ENCODE data around the gene PAMR1.
"Not testable (repeated sequence)": the region's sequence is repeated elsewhere in the genome, so short reads cannot be mapped to it uniquely, and the experiment has no call there.

PAMR1 gene

DNA sequence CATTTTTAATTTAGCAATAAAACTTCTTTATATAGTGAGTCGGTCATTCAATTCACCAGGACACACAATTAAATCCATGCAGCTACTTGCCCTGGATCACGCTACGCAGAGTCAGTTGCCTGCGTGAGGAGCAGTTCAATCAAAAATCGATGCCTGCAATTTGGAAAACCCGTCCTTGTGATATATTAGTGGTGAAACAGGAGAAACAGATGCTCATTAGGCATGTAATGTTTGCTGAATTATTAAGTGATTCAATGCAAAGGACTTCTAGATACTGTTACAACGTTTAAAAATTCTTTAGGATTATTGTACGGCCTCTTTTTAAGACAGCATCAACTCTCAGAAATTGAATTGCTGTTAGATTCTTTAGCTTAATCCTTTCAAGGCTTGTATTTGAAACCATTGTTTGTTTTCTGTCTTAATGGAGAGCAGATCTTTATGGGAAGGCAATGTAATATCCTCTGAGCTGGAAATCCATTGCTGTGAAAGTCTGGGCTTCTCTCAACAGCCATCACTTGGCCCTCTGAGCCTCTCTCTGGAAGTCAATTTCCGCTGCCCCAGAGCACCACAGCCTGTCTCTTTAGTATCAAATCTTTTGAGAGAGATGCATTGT, 20.1 kb upstream of the PAMR1 start:
- no peak for DNase-seq

DNA sequence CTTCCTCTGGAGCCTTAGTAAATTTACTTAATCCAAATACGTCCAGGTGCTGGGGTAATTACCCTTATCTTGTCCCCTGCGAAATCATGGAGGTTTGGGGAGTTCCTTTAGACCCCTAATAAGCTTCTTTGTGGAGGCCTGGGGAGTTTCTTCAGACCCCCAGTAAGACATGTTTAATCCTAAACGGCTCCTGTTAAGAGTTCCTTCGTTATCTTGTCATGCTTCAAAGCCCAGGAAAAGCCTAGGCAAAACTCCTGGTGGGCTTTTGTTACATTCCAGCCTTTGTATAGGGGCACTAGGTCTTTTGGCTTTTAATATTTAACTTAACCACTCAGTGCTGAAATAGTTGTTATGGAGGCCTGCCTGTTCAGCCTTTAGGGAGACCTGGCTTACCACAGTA, 18.1 kb upstream of the PAMR1 start:
- no peak for DNase-seq

DNA sequence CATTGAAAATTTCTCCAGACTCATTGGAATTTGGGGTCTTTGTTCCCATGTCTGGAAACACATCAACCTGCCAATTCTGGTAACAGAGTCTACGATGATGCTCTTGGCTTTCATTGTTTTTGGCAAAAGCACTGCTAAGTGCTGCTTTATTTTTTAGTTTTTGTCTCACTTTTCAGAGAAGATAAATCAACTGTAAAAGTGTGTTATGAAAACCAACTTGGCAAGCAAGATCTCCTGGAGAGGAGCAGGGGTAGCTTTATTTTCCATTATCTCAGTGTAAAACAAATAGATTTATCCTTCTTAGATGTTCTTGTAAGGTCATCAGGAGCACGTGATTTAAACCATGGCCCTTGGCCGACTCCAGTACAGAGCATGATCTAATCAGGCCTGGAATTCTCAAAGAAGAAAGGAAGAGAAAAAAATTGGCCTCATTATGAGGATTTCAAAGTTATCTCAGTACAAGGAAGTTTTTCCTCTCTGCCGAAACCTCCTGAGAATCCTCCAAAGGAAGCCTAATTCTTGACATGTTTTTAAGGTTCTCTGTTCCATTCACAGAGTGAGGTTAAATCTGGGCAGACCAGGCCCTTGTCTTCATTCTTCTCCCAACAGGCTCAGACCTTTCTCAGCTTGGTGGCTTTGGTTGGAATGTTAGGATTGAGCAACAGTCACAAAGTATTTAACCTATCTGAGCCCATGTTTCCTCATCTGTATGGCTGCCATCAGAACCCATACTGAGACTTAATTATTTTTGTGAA, 16.4 kb upstream of the PAMR1 start:
- no peak for DNase-seq

DNA sequence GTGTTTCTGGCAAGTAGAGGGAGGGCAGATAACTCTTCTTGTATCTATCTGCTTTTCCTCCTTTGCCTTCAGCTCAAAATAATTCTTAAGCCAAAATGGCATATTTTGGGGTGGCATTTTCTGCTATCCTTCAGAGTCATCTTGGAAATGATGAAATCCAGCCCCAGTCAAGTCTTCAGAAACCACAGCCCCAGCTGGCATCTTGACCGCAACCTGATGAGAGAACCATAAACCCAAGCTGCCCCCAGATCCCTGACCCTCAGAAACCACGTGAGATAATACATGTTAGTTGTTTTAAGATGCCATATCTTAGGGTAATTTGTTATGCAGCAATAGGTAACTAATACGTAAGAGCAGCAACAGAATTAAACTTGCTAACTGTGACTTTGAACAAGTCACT, 15.1 kb upstream of the PAMR1 start:
- DNase-seq, result no peak

DNA sequence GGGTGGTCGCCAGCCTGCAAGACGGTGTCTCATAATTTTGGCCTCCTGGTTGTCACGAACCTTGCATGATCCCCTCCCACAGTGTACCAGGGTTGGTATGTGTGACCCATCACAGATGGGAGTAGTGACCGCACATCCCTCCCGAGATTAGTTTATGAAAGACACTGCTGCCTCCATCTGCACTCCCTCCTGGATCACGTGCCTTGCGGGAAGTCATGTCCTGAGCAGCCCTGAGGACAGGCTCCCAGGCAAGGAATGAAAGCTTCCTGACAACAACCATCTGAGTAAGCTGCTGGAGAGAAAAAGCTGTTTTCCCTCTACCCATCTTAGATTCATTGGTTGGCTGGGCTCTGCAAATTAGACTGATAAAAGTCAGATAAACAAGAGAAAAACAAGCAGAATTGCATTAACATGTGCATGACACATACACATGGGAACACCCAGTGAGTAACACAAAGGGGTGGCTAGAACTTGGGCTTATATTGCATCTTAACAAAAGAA, 14.4 kb upstream of the PAMR1 start:
- no peak for DNase-seq

DNA sequence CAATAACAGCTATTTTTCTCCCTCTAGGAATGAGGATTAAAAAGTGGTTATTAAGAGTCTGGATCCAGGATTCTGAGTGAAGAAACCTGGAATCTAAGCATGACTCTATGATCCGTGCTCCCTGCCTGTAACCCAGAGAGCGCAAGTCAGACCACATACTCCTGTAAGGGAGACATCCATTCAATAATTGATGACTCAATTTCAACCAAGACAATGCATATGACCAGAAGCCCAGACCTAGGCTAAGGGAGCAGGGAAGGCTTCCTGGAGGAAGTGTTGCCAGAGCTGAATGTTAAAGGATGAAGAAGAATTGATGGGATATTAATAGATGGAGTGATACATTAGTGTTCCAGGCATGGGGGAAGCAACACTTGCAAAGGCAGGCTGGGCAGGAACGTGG, 13.8 kb upstream of the PAMR1 start:
- no peak for DNase-seq

DNA sequence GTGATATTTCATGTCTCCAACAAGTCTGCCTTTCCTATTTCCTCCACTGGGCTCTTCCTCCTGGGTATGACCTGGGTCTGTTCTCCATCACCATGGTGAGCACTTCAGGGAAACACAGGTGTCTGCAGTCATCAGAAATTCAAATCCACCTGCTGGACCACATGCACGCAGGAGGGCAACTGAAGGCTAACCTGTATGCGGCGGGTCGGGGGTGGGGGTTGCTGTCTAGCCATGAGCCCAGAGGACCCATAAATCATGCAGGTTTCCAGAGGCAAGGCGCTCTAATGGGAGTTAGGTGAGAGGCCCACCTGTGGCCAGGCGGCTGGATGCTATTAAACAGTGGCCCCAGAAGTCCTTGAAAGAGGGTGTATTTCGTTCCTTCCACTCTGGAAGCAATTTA, 11.1 kb upstream of the PAMR1 start:
- no peak for DNase-seq

DNA sequence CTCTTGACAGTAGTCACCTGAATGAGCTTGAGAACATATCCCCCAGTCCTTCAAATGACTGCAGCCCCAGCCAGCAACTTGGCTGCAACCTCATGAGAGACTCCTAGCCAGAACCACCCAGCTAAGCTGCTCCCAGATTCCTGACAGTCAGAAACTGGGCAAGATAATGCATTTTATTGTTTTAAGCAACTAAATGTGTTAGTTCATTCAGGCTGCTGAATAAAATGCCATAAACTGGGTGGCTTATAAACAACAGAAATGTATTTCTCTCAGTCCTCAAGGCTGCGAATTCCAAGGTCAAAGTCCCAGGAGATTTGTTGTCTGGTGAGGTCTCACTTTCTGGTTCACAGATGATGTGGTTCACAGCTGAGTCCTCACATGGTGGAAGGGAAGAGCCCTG, 5.8 kb upstream of the PAMR1 start:
- no peak for DNase-seq

DNA sequence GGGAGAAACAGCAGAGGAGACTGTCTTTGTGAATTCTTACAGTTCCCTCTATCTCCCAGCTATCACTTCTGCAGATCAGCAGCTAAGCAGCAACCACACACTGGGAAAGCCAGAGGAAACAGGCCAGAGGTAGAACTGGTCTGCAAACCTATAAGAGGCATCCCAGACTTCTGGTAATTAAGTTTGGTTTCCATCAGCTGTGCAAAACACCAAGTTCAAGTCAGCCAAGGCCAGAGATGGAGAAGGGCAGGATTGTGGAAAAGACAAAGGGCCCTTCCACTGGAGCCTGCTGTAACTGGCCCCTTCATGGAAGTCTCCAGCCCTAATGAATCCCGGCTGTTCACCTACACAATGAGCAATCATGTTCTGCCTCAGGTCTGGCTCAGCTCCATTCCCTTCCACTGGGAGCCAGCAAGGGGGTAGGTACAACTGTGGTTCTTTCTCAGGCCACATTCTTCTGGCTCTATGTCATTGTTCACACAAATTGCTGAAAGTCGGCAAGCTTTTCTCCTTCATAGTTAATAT, 4.6 kb upstream of the PAMR1 start:
- DNase-seq, result peak in 5 of 58 donors; percentile 18 to 47 (median 26)

DNA sequence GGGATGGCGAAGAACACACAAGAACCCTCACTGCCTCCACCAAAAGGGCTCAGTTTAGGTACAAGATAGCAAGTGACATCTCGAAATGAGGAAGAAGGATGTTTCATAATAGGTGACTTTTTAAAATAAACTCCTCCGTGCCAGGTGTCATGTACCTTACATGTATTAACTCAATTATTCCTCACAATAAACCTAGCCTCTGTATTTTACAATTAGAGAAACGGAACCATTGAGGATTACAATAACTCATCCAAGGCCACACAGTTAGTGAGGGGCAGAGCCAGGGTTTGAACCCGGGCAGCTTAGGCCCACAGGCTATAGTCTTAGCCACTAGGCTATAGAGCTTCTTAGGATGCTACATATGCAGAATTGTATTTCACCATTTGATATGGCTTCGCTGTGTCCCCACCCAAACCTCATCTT, 965 bp upstream of the PAMR1 start:
- peak in 1 of 58 donors; percentile 6 for DNase-seq

DNA sequence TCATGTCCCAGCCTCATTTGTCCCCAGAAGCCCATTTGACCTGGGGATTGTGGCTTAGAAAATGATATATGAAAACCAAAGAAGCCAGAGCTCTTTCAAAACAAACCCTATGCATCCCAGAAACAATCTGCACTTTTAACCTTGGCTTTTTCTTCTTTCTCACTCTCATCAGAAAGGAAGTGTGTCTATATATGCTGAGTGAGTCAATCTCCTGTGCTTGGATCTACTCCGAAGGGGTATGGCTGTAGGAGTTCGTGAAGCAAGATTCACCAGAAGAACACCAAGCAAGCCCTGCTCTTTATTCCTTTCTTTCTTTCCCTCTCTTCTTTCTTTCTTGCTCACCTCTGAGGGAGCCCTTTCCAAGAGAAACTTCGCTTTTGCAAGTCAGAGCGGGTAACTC, 636 bp downstream of the PAMR1 start:
- DNase-seq, result no peak

DNA sequence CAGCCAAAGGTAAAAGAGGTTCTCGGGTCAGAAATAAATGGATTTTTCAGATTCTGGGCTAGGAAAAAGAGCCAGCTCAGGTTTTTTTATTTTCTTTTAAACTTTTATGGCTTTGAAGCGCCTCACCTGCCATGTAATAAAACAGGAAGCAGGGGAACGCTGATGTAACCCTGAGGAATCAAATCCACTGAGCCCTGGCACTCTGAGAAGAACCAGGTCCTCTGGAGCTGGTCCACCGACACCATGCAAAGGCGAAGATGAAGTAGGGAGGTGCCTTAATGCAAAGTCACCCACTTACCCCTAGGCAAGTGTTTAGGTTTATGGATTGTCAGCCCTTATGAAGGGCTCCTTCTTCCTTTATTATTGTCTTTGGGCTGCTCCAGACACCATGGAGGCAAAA, 1.6 kb downstream of the PAMR1 start:
- no peak for DNase-seq

DNA sequence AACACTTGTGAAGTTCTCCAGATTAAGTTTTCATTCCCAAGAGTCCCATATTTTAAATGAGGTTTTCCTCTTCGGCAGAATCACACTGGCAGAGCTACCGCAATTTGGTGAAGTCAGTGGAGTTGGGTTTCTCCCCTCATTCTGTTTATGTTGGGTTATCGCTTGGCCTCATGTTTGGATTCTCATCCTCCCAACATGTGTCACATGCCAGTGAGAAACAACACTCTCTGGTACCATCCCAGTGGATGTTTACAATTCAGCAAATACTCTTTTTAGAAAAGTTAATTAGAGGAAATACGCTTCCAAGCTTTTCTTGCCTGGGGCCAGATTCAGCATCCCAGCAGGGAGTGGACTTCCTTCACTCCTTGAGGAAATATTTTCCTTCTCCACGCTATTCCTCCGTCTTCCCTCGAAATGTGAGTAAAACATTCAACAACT, 2.1 kb downstream of the PAMR1 start:
- DNase-seq, result no peak

DNA sequence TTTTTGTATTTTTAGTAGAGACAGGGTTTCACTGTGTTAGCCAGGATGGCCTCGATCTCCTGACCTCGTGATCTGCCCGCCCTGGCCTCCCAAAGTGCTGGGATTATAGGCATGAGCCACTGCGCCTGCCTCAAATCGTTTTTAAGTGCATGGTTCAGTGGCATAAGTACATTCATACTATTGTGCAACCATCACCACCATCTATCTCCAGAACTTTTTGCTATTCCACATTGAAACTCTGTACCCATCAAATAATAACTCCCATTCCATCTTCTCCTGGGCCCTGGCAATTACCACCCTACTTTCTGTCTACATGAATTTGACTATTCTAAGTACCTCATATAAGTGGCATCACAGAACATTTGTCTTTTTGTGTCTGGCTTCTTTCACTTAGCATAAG, 3.3 kb downstream of the PAMR1 start:
- not testable (repeated sequence) for DNase-seq

DNA sequence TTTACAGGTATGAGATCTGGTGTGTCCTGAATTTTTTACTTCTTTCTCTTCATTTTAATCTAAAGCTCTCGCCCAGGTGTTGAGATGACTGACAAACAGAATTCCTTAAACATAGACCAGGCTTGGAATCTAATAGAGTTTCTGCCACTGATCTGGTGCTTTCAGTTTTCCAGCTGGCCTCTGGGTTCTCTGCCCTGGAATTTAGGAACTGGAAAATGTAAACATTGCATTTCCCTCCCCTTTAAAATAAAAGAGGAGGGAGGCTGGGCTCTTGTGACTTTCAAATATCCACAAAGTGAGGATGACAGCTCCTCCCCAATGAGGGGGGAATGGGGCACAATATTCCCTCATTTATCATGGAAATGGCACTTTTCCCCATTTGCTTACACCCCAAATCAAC, 5.0 kb downstream of the PAMR1 start:
- no peak for DNase-seq

DNA sequence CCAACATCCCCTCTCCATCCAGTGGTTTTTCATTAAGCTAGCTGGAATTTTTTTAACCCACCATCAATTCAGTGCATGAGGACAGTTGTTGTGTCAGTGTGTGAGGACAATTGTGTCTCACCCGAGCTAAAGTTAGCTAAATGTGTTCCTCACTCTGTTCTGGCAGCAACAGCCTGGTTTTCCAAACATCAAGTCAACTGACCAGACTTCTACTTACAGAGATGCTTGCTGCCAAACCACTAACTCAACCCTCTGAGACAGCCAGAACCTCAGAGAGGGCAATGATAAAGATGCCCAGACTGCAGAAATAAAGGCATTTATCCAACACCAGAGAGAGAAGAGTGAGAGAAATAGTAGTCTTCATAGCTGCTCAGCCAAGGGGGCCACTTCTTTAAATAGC, 6.7 kb downstream of the PAMR1 start:
- DNase-seq, result no peak

DNA sequence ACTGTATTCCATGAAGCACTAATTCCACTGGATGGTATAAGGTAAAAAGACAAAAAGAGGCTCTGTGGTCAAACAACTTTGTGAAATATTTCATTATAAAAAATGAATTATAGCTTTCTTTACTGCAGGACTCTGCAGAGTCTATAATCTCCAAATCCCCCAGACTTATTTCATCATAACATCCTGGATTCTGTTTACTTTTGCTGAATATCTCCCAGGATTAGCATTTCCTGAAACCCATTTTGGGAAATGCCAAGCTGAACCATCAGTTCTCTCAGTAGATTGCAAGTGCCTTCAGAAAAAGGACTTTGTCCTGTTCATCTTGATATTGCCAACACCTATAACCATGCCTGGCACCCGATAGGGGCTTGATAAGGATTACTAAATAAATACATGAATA, 7.9 kb downstream of the PAMR1 start:
- no peak for DNase-seq

DNA sequence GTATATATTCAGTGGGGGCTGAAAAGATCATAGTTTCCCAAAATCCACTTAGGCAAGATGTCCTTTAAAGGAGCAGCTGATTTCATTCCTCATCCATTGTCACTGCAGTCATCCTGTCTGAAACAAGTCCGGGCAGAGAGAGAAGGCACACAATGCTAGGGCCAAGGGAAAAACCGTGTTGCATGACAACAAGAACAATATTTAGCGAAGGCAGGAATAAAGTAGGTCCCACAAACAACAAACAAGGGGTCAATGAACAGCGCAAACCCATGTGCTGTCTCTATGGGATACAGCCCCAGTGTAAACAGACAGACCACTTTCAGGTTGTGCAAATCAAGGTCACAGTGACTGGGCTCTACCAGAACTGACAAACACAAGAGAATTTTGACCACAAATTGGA, 9.0 kb downstream of the PAMR1 start:
- DNase-seq, result no peak

DNA sequence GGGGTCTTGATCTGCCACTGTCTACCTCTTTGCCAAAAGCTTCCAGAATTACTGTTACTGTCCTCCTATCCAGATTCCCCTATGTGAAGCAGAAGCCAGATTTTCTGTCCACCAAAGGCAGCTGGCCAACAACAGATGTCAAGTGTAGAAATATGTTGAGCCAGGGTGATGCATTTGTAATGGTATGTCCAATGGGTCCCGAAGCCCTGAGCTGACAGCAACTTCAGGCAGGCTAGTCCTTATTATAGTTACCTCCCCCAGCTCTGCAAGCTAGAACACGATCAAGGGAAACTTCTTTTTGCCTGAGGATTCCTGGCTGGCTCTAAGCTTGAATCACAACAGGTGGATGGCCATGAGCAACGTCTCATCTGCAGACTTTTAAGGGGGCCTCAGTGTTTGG, 10.2 kb downstream of the PAMR1 start:
- DNase-seq, result peak in 2 of 58 donors; percentile 20 to 34

DNA sequence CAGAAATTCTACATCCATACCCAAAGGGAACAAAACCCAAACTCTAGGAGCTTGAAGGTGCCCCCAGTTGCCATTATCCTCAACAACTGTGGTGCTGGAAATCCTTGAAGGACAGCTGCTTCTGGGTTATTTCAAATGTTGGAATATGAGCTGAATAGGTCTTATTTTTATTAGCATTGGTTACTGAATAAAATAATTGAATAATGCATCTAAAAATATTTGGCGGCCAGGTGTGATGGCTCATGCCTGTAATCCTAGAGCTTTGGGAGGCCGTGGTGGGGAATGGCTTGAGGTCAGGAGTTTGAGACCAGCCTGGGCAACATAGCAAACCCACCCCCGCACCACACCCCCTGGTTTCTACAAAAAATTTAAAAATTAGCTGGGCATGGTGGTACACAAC, 10.9 kb downstream of the PAMR1 start:
- DNase-seq, result no peak

DNA sequence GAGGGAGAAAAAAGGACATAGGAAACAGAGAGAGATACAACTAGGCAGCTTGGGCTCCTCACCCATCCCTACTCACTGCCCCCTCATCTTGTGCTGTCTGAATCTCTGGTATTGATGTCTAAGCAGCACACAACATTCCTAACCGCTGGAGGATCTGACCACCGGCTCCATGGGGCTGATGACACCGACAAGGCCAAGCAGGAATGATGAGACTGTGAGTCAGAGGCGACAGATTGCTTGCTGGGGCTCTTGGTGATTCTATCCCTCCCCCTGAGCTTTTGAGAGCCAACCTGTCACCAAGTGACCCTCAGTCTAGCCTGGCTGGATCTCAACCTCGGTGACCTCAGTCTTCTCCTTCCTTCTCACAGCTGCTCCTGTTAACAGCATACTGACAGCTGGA, 13.8 kb downstream of the PAMR1 start:
- DNase-seq, result no peak

DNA sequence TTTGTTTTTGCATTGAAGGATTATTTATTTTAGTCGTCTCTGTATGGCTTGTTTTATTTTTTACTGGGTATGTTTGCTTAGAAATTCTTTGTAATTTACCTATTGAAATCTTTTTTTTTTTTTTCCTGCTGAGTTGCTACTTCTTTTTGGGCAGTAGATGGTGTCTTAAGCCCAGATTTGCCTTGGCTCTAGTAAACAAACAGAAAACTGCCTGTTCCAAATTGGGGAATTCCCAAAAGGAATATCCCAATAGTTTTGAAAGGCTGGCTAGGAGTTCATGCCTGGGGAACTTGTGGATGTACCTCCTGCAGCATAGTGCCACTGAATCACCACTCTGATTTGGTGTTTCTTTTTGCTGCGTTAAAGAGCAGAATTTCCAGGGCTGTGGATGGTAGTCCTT, 17.7 kb downstream of the PAMR1 start:
- no peak for DNase-seq

DNA sequence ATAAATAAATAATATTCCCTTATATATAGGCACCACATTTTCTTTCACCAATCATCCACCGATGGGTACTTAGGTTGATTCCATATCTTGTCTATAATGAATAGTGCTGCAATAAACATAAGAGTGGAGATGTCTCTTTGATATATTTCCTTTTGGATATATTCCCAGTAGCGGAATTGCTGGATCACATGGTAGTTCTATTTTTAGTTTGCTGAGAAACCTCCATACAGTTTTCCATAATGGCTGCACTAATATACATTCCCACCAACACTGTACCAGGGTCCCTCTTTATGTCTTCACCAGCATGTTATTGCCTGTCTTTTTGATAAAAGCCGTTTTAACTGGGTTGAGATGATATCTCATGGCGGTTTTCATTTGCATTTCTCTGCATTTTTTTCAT, 23.6 kb downstream of the PAMR1 start:
- no peak for DNase-seq

Measured in anterior cingulate cortex (tissue), 58 donors.